Ectodermal cell (in vitro differentiated cells): ENCODE data around the gene ZFYVE1.
"Not testable (repeated sequence)": the region's sequence is repeated elsewhere in the genome, so short reads cannot be mapped to it uniquely, and the experiment has no call there.

Experiments
- H3K27ac ChIP-seq: 2 replicates; pipeline ENCODE4 v1.7.0; 2013; ENCODE audit warnings: mild to moderate bottlenecking, low read depth, low read length; ENCODE audit not compliant: insufficient read depth, poor library complexity, severe bottlenecking
- H3K27me3 ChIP-seq: 2 replicates; pipeline ENCODE4 v1.7.0; 2013; ENCODE audit warnings: mild to moderate bottlenecking, low read length; ENCODE audit not compliant: insufficient read depth, control insufficient read depth, poor library complexity, severe bottlenecking
- H3K36me3 ChIP-seq: one replicate; pipeline ENCODE4 v1.7.0; 2013; ENCODE audit warnings: low read length; ENCODE audit not compliant: control insufficient read depth, insufficient read depth
- H3K4me1 ChIP-seq: one replicate; pipeline ENCODE4 v1.7.0; 2013; ENCODE audit warnings: low read length; ENCODE audit not compliant: control insufficient read depth, insufficient read depth
- H3K4me3 ChIP-seq: 2 replicates; pipeline ENCODE4 v1.7.0; 2013; ENCODE audit warnings: low read depth, low read length, control low read depth; ENCODE audit not compliant: insufficient read depth
- H3K9me3 ChIP-seq: 2 replicates; pipeline ENCODE4 v1.7.0; 2013; ENCODE audit warnings: mild to moderate bottlenecking, low read length, moderate library complexity; ENCODE audit not compliant: control insufficient read depth
- WGBS, 2 experiments: methylation state at CpG; one replicate each; pipeline ENCODE4 v1.1.7; 2013; ENCODE audit warnings: missing lambda C conversion rate in 2 of 2; 5-methylcytosine and 5-hydroxymethylcytosine counted together

The ZFYVE1 gene

DNA sequence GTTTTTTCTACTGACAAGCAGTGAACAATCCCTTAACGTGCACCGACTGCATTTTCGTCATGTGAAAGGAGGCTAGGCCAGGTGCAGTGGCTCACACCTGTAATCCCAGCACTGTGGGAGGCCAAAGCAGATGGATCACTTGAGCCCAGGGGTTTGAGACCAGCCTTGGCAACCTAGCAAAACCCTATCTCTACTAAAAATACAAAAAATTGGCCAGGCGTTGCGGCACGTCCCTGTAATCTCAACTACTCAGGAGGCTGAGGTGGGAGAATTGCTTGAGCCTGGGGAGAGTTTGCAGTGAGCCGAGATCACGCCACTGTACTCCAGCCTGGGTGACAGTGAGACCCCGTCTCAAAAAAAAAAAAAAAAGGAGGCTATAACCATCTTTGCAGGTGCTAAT is 22.3 kb downstream of the ZFYVE1 start:
- H3K36me3 ChIP-seq, H3K27ac ChIP-seq, H3K4me1 ChIP-seq, H3K27me3 ChIP-seq, H3K4me3 ChIP-seq, H3K9me3 ChIP-seq: not testable (repeated sequence)
- WGBS, 2 experiments: 93 to 95% methylated on average over 9 of the region's 9 CpGs

- no peak overlapping the region for H3K4me3 ChIP-seq
- H3K27me3 ChIP-seq: no peaks in the 10 kb centered on the region
- H3K9me3 ChIP-seq: no peaks in the 10 kb centered on the region
- no peaks in the 10 kb centered on the region for H3K36me3 ChIP-seq
- no peak overlapping the region for H3K27ac ChIP-seq
- H3K4me1 ChIP-seq: no peaks in the 10 kb centered on the region
- WGBS, 2 experiments: 92 to 96% methylated on average over 6 of the region's 6 CpGs
These were observed 23.2 kb downstream of the ZFYVE1 start for GRCh38 chr14:73003681-73004080.

DNA sequence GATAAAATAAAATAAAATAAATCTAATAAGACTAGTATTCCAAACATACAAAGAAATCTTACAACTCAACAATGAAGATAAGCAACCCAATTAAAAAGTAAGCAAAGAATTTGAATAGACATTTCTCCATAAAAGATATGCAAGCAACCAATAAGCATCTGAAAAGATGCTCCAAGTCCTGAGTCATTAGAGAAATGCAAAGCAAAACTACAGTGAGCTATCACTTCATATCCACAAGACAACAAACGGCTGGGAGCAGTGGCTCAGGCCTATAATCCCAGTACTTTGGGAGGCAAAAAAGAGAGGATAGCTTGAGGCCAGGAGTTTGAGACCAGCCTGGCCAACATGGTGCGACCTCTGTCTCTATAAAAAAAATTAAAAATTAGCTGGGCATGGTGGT is 26.8 kb downstream of the ZFYVE1 start:
- 92 to 93% methylated on average over 2 of the region's 2 CpGs for WGBS, 2 experiments
- Histone ChIP-seq H3K27ac (no peak overlapping the region), H3K4me3 (no peak overlapping the region)

GRCh38 chr14:72999316-72999715 is 27.6 kb downstream of the ZFYVE1 start:
- Histone ChIP-seq H3K9me3 (no peaks in the 10 kb centered on the region), H3K4me3 (no peak overlapping the region), H3K27ac (no peak overlapping the region), H3K36me3 (peaks cover 7% of the 10 kb centered on the region), H3K27me3 (no peaks in the 10 kb centered on the region), H3K4me1 (no peaks in the 10 kb centered on the region)
- WGBS, 2 experiments: 97 to 98% methylated on average over 4 of the region's 4 CpGs

More for the DNA sequence above, 26.8 kb downstream of the ZFYVE1 start:
- Histone ChIP-seq H3K4me1 (no peaks in the 10 kb centered on the region), H3K36me3 (peaks cover 7% of the 10 kb centered on the region), H3K9me3 (no peaks in the 10 kb centered on the region), H3K27me3 (no peaks in the 10 kb centered on the region)

GRCh38 chr14:72998252-72998903 is 28.5 kb downstream of the ZFYVE1 start:
- no peaks in the 10 kb centered on the region for H3K9me3 ChIP-seq
- H3K4me1 ChIP-seq: no peaks in the 10 kb centered on the region
- H3K36me3 ChIP-seq: peaks cover 7% of the 10 kb centered on the region
- no peaks in the 10 kb centered on the region for H3K27me3 ChIP-seq
- 87 to 88% methylated on average over 2 of the region's 2 CpGs for WGBS, 2 experiments
- no peak overlapping the region for H3K4me3 ChIP-seq
- H3K27ac ChIP-seq: no peak overlapping the region

- Histone ChIP-seq H3K4me1 (no peaks in the 10 kb centered on the region), H3K4me3 (no peak overlapping the region), H3K9me3 (no peaks in the 10 kb centered on the region), H3K27me3 (no peaks in the 10 kb centered on the region), H3K36me3 (peaks cover 13% of the 10 kb centered on the region), H3K27ac (no peak overlapping the region)
- WGBS, 2 experiments: 93 to 94% methylated on average over 6 of the region's 6 CpGs
These were observed 30.0 kb downstream of the ZFYVE1 start for GRCh38 chr14:72996916-72997315.

DNA sequence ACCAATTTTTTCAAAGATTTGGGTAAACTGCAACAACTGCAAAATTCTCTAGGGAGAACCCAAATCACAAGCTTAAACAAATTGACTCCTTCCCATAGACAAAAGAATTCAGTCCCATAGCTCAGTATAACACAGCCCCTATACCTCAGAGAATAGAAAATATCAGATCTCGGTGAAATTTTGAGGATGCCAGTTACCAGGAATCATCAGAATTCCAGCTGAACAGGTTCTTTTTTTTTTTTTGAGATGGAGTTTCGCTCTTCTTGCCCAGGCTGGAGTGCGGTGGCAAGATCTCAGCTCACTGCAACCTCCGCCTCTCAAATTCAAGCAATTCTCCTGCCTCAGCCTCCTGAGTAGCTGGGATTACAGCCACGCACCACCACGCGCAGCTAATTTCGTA is 36.7 kb downstream of the ZFYVE1 start:
- Histone ChIP-seq H3K4me3 (no peak overlapping the region), H3K4me1 (no peaks in the 10 kb centered on the region)
- 94 to 96% methylated on average over 8 of the region's 8 CpGs for WGBS, 2 experiments

DNA sequence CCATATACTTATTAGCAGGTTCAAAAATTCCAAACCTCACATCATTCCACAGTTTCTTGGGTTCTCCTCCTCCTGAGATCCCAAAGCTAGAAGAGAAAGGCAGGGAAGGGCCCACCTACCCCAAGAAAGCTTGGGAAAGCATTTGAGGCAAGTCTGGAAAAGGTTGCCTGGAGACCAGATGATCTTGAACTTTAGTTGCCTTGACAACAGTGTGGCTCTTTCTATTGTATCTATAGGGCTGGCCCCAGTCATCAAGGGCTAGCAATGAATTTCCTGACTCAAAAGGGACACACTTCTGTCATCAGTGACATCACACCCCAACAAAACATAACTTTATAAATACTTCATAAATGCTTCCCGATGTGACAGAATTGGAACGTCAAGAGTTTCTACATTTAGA is 40.0 kb downstream of the ZFYVE1 start:
- Histone ChIP-seq H3K4me3 (no peak overlapping the region), H3K9me3 (no peaks in the 10 kb centered on the region), H3K27me3 (no peaks in the 10 kb centered on the region), H3K27ac (no peak overlapping the region), H3K36me3 (no peaks in the 10 kb centered on the region), H3K4me1 (no peaks in the 10 kb centered on the region)
- 91 to 93% methylated on average over 2 of the region's 2 CpGs for WGBS, 2 experiments

More for the DNA sequence above, 36.7 kb downstream of the ZFYVE1 start:
- H3K27me3 ChIP-seq: no peaks in the 10 kb centered on the region
- H3K9me3 ChIP-seq: no peaks in the 10 kb centered on the region
- H3K27ac ChIP-seq: no peak overlapping the region
- H3K36me3 ChIP-seq: peaks cover 5% of the 10 kb centered on the region

DNA sequence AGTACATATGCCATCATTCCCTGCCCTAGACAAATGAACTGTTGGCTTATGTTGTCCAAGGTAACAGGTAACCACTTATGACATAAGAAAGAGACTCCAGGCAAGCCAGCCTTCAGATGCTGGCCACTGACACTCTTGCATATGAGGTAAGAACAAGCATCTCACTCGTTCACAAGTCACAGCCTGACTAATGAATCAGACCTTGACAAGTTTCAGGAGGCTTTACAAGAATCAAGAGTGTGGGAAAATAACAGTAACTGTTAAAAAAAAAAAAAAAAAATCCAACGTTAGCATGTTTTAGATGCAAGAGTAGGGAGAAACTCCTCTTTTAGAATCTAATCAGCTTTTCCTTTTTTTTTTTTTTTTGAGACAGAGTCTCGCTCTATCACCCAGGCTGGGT is 40.7 kb downstream of the ZFYVE1 start:
- Histone ChIP-seq H3K36me3 (no peaks in the 10 kb centered on the region), H3K4me3 (no peak overlapping the region), H3K4me1 (no peaks in the 10 kb centered on the region), H3K27me3 (no peaks in the 10 kb centered on the region), H3K27ac (no peak overlapping the region), H3K9me3 (no peaks in the 10 kb centered on the region)
- 89 to 95% methylated on average over 3 of the region's 3 CpGs for WGBS, 2 experiments

DNA sequence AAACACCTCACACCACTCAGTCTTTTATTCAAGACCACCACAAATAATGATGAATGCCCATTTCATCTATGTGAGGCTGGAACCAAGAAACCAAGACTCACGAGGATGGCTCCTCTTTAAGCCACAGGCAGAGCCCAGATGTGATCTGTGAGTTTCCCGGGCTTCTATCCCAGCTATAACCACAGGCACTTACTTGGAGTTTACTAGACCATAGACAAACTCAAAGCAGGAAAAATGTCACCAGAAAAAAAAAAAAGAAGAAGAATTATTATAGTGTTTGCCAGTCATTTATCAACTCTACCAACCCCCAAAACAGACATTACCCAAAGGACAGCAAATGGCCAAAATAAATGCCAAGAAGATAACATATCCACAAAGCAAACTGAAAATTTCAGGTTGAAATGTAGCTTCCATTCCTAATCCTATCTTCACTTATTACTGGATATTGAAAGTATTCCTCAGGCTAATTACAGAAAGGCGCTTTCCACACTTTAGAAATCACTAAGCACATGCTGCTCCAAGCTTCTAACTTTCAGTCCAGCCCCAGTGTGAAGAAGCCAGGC is 44.7 kb downstream of the ZFYVE1 start:
- Histone ChIP-seq H3K9me3 (no peaks in the 10 kb centered on the region), H3K4me3 (no peak overlapping the region), H3K27me3 (no peaks in the 10 kb centered on the region), H3K4me1 (no peaks in the 10 kb centered on the region), H3K27ac (no peak overlapping the region), H3K36me3 (no peaks in the 10 kb centered on the region)
- WGBS, 2 experiments: 87 to 95% methylated on average over 3 of the region's 3 CpGs
